Transverse colon (tissue), 4 donors: ENCODE measurements around the gene EMILIN2. TPM values are rescaled to one million over a fixed set of nuclear protein-coding genes. Genes with fewer than 3 reads are reported as not detected.

Experiments used
- DNase-seq: peaks from one replicate; pipeline ENCODE4 v3.0.0-alpha.2; 2019
- H3K27ac ChIP-seq, 4 donors: fragments of 200-600 bp; sonication (generic); 2 replicates each; pipeline ENCODE4 v1.5.1; 2016 to 2018; ENCODE audit warnings: inconsistent platforms in 4 of 4
- H3K27me3 ChIP-seq: fragments of 200-600 bp; sonication (generic); 2 replicates; pipeline ENCODE4 v1.5.1; 2017; ENCODE audit warnings: inconsistent platforms
- H3K36me3 ChIP-seq, 4 donors: fragments of 200-600 bp; sonication (generic); 2 replicates each; pipeline ENCODE4 v1.5.1; 2017 to 2019; ENCODE audit warnings: inconsistent platforms in 4 of 4
- H3K4me1 ChIP-seq, 4 donors: fragments of 200-600 bp; sonication (generic); 2 replicates each; pipeline ENCODE4 v1.5.1; 2017 to 2020; ENCODE audit warnings: inconsistent platforms in 4 of 4
- H3K4me3 ChIP-seq, 4 donors: fragments of 200-600 bp; sonication (generic); 1 replicate in 1 of 4; 2 replicates in 3 of 4; pipeline versions ENCODE4 v1.5.1 to v1.6.1; 2017 to 2019; ENCODE audit warnings: inconsistent platforms in 4 of 4
- H3K9me3 ChIP-seq, 2 donors: fragments of 200-600 bp; sonication (generic); 2 replicates each; pipeline ENCODE4 v1.5.1; 2017 to 2019; ENCODE audit warnings: inconsistent platforms in 2 of 2
- CTCF ChIP-seq, 5 experiments: fragments of 200-600 bp in 3 of 5; fragments of 450-650 bp in 2 of 5; sonication (generic) in 3 of 5; IDR thresholded peaks; 1 replicate in 2 of 5; 2 replicates in 3 of 5; pipeline ENCODE4 v1.5.1; 2016 to 2017; ENCODE audit warnings: antibody characterized with exemption in 5 of 5, inconsistent platforms in 3 of 5, mild to moderate bottlenecking in 2 of 5, moderate library complexity in 1 of 5
- EP300 ChIP-seq: sonication (generic); formaldehyde crosslinking; IDR thresholded peaks from one replicate; pipeline ENCODE4 v1.6.1; 2017; ENCODE audit warnings: antibody characterized with exemption, low read depth
- POLR2A ChIP-seq: fragments of 450-650 bp; IDR thresholded peaks from one replicate; pipeline ENCODE4 v1.6.1; 2016; ENCODE audit warnings: antibody characterized with exemption, mild to moderate bottlenecking, moderate library complexity
- POLR2AphosphoS5 ChIP-seq, 3 donors: sonication (generic); formaldehyde crosslinking; IDR thresholded peaks; one replicate each; pipeline ENCODE4 v1.6.1; 2016; ENCODE audit warnings: antibody characterized with exemption in 3 of 3
- WGBS, 2 donors: methylation state at CpG; one replicate each; pipeline ENCODE4 v1.1.5; 2018; ENCODE audit warnings: low coverage in 1 of 2; 5-methylcytosine and 5-hydroxymethylcytosine counted together
- in situ Hi-C, 4 donors: fragments of 200-750 bp; cut with MboI; loops; one replicate each; pipeline versions ENCODE4 v1.15.0 to v1.15.1; 2017; ENCODE audit warnings: low sequenced_read_pairs in 3 of 4, low pct_ligation_motif_present in 1 of 4, low pct_unique_long_range_greater_than_20kb in 1 of 4
- intact Hi-C: fragments of 100-400 bp; cut with DNase I; formaldehyde crosslinking; loops from one replicate; pipeline ENCODE4 v1.15.1; 2023; ENCODE audit warnings: low total_unique reads
- total RNA-seq, 4 donors: library from RNA; depleted of rRNA; stranded (reverse); fragments of >200 nt; gene quantifications; one replicate each; pipeline ENCODE4 v1.1.0, GENCODE V29; 2016

Gene EMILIN2
- total RNA-seq, 4 donors from 2014 or later: 12.0 to 145 (median 56.5) TPM

- intact Hi-C loops (no loop called here), in situ Hi-C loops (no loop called here)
- TF ChIP-seq POLR2A (no peak), CTCF (IDR thresholded peaks at IDR 0.05) (no peak), EP300 (no peak), POLR2AphosphoS5 (IDR thresholded peaks at IDR 0.05) (no peak)
- no peak for DNase-seq
- Histone ChIP-seq H3K9me3 (no peaks in the 10 kb centered on the region), H3K27me3 (no peaks in the 10 kb centered on the region), H3K4me3 (no peak overlapping the region), H3K36me3 (peaks cover 0 to 54% (median 6%) of the 10 kb centered on the region in 4 donors), H3K27ac (peak overlapping the region in 2 of 4 donors; percentile 40 to 50), H3K4me1 (peaks cover 0 to 19% (median 8%) of the 10 kb centered on the region in 4 donors)
- WGBS, 2 donors: 64 to 73% methylated on average over 1 to 6 of the region's 6 CpGs
Observed at GRCh38 chr18:2953935-2954653, 107.3 kb downstream of the EMILIN2 start.

- H3K9me3 ChIP-seq: no peaks in the 10 kb centered on the region
- peak overlapping the region in 2 of 4 donors; percentile 40 to 50 for H3K27ac ChIP-seq
- no peaks in the 10 kb centered on the region for H3K27me3 ChIP-seq
- TF ChIP-seq POLR2A: no peak
- no peak for TF ChIP-seq CTCF (IDR thresholded peaks at IDR 0.05)
- no peak for TF ChIP-seq EP300
- TF ChIP-seq POLR2AphosphoS5 (IDR thresholded peaks at IDR 0.05): no peak
- in situ Hi-C loops (no loop called here), intact Hi-C loops (no loop called here)
- 86 to 96% methylated on average over 10 to 12 of the region's 12 CpGs for whole genome bisulfite sequencing, 2 donors
- DNase-seq: no peak
- H3K4me3 ChIP-seq: no peak overlapping the region
- H3K4me1 ChIP-seq: peaks cover 0 to 26% (median 11%) of the 10 kb centered on the region in 4 donors
- peaks cover 0 to 55% (median 5%) of the 10 kb centered on the region in 4 donors for H3K36me3 ChIP-seq
Observed at GRCh38 chr18:2954869-2955645, 108.3 kb downstream of the EMILIN2 start.

GRCh38 chr18:2956056-2956455 lies 109.2 kb downstream of the EMILIN2 start:
- in situ Hi-C loops (no loop called here), intact Hi-C loops (no loop called here)
- Histone ChIP-seq H3K36me3 (peaks cover 0 to 46% (median under 1%) of the 10 kb centered on the region in 4 donors), H3K27ac (peak overlapping the region in 1 of 4 donors; percentile 18), H3K27me3 (no peaks in the 10 kb centered on the region), H3K4me3 (no peak overlapping the region), H3K9me3 (no peaks in the 10 kb centered on the region), H3K4me1 (peaks cover 5 to 34% (median 17%) of the 10 kb centered on the region in 4 donors)
- TF ChIP-seq EP300 (no peak), POLR2AphosphoS5 (IDR thresholded peaks at IDR 0.05) (no peak), POLR2A (no peak), CTCF (IDR thresholded peaks at IDR 0.05) (no peak)
- DNase-seq: no peak
- 65 to 75% methylated on average over 3 to 7 of the region's 7 CpGs for WGBS, 2 donors

- TF ChIP-seq POLR2A (no peak), EP300 (no peak), CTCF (IDR thresholded peaks at IDR 0.05) (no peak), POLR2AphosphoS5 (IDR thresholded peaks at IDR 0.05) (no peak)
- Histone ChIP-seq H3K4me1 (peaks cover 15 to 58% (median 28%) of the 10 kb centered on the region in 4 donors), H3K27me3 (no peaks in the 10 kb centered on the region), H3K4me3 (no peak overlapping the region), H3K27ac (peak overlapping the region; percentile 49 to 75 (median 65)), H3K9me3 (no peaks in the 10 kb centered on the region), H3K36me3 (peaks cover 0 to 22% (median 0%) of the 10 kb centered on the region in 4 donors)
- DNase-seq: no peak
- intact Hi-C loops: no loop called here
- in situ Hi-C loops: no loop called here
Observed at GRCh38 chr18:2958819-2959298, 112.1 kb downstream of the EMILIN2 start.
